HG03039 (cell line): ENCODE data around the gene ENPEP.
A peak's percentile ranks its signal among the peaks of the same experiment; 100 is the strongest.
"Not testable (repeated sequence)": the region's sequence is repeated elsewhere in the genome, so short reads cannot be mapped to it uniquely, and the experiment has no call there.

Experiments
- ATAC-seq: cut with Tn5 transposase; IDR thresholded peaks from one replicate; pipeline ENCODE4 v1.9.1; 2021; ENCODE audit warnings: mild to moderate bottlenecking, moderate library complexity; ENCODE audit not compliant: unreplicated experiment

Gene ENPEP

DNA sequence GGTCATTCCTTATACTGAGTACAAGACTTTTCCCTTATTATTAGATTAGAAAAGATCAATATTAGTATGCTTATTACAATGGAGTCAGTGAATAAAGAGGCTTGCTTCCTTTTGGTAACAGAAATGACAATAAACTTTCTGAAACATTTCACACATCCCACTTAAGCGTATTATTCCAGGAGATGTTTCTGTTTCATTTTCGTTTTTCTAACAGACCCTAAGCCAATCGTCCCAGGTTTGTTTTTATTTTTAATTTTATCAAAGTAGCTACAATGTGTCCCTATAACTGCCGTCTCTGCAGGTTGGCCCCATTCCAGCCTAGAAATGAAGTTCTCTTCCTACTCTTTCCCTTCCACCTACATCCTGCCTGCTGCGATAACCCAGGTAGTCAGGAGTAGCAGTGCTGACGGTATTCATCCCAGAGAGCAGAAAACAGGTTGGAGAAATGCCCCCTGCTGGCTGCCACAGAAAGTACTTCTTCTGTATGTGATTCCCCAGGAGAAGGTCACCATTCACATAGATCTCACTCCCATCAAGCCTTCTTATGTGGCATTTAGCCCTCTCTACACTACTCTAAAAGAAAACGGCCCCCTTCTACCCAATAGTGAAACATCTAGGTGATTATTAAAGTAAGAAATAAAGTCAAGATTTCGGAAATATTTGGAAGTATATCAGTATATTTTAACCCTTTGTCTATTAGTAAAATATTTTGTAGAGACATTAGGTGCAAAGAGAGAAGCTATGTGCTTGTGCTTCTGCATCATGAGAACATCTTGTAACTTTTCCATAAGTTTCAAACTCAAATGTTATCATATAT is 40.4 kb downstream of the ENPEP start:
- ATAC-seq: peak; percentile 81

DNA sequence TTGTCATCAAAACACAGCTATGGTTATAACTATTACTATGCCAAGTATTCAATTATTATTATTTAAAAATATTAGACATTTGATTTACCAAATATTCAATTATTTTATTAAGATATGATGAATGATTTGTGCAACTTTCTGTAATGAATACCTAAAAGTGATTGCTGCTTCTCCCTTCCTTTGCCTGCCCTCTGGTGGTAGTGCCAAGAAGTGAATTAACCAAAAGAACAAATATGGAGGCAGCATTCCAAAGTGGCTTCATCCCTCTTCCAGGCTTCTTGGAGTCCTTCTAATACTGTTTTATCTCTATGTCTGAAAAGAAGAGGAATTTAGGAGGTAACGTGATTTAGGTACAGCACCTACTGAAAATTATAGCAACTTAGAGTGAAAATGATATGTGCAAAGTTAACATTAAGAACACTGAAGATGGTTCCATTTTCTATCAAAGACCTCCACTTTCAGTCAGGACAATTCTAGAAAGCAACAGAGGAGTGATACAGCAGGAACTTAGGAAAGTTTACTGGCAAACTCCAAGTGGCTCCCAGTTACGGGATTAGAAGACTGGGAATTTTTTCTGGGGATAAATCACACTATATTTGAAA is 43.0 kb downstream of the ENPEP start:
- ATAC-seq: no peak

DNA sequence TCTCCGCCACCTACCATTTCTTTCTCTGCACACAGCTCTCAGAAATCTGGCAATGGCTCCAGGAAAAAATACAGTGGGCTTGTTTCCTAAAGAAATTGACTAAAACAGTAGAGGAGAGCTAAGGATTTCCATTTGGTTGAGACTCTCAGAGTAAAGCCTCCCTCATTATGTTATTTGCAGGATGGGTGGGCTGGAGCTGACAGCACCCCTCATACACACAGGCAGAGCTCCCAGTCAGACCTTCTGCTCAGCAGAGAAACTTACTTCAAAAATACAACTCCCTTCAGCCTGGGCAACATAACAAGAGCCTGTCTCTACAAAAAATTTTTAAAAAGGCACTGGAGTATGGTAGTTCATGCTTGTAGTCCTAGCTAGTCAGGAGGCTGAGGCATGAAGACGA is 44.9 kb downstream of the ENPEP start:
- ATAC-seq: no peak

DNA sequence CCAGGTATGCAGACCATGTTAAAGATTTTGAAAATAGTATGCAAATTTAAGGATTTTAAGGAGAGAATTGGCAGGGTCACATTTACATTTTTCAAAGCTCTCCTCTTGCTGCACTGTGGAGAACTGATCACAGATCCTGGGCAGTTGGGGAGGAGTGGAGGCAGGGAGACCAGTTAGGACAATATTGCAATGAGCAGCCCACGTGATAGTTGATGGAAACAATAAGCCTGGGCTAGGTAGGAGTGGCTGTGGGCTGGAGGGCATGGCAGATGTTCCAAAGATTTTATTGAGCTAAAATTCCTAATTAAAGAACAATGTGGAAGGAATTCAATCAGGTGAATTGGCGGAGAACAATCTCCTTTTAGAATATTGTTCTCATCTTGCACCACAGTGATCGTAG is 50.6 kb downstream of the ENPEP start:
- ATAC-seq: no peak

DNA sequence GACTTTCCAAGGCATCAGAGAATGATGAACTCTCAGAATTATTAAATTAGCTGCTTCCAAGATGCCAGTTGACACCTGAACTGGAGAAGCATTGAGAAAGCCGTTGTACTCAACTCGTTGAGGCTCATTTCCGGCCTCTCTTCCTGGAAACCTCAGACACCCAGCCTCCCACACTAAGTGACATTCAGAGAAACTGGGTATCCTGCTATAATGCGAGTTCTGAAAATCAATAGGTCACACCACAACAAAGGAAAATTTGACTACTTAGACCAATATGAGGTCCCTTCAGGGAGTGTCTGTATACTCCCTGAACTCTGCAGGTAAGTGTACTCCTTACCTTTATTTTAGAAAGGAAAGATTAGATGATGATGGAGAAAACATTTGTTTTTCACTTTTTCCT is 51.2 kb downstream of the ENPEP start:
- no peak for ATAC-seq

DNA sequence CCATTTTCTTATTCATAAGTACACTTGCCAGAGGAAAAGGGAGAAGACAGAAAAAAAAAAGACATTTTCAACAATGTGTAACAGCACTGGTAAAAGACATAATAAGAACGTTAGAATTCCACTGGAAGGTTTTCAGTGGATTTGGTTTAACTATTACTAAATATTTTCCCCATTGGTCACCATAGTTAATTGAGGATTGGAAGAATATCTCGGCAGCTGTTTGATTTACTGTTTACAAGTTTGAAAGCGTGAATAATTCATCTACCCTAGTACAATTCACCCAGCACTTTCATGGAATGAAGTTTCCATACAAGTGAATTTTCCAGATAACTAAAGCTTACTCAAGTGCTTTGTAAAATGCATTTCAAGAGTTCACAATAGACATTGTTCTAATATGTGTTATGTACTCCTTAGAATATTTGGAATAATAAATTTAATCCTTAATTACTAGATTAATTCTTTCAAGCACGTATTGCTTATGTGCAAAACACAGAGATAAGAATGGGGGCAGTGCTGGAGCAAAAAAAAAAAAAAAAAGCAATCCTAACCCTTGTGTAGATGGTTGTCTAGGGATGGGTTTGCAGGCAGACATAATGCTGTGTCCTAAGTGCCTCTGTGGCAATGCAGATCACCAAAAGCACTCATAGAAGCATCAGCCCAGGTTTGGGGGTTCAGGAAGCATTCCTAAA is 57.1 kb downstream of the ENPEP start:
- ATAC-seq: no peak

DNA sequence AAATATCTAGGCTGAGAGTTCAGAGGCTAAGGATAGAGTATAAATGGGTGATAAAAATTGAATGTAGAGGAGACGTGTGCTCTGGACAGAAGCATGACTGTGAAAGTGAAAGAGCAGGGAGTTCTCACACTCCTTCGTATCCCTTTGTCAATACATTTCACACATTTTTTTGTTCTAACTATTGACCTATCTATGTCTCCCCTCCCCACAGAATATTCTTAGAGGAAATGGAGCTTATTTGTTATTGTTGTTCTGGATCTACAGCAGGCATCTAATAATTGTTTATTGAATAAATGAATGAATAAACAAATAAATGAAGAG is 57.6 kb downstream of the ENPEP start:
- no peak for ATAC-seq

DNA sequence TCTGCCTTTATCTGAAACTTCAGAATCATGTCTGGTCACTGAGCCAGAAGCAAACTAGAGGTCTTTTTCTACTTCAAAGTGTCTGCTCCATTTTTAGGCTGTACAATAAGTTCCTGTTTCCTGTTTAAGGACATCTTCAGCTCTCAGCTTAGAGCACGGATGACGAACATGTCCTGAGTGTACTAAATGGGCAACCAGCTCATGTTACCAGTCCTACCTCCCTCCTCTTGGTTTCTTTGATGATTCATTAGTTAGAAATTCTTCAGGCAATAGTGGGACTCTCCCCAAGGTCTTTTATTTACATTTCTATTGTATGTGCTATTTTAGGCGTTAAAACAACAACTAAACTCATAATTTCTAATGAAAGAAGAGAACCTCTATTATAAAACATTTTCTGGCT is 58.0 kb downstream of the ENPEP start:
- no peak for ATAC-seq

DNA sequence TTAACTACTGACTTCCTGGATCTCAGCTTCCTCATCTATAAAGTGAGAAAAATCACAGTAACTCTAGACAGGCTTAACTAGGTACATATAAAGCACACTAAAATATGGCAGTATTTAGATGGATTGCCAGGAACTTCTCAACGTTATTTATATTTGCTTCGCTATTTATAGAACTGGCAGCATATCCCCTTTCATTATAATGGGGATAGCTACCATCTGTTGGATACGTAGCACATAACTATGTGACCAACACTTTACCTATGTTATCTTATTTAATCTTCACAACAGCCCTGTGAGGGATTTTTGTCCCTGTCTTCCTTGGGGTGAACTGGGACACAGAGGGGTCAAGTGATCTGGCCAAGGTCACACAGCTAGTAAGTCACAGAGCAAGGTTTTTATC is 64.6 kb downstream of the ENPEP start:
- ATAC-seq: no peak

DNA sequence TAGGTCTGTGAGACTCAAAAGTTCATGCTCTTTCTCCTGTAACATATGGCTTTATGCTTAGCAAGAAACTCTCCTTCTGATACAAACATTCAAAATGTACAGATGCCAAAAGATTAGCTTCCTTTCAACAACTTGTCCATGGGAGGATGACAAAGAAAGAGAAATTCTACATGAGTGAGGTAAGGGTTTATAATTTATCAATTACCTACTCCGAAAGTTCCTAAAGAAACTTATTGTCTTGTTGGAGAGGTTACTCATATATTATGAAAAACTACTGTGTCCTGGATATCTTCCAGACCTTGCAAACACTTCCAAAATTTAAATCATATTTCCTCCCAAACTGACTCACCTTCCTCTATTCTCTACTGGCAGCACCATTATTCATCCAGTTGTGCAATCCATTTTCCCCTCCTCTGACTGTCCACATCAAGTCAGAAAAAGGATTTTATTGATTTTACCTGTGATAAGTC is 65.1 kb downstream of the ENPEP start:
- no peak for ATAC-seq

DNA sequence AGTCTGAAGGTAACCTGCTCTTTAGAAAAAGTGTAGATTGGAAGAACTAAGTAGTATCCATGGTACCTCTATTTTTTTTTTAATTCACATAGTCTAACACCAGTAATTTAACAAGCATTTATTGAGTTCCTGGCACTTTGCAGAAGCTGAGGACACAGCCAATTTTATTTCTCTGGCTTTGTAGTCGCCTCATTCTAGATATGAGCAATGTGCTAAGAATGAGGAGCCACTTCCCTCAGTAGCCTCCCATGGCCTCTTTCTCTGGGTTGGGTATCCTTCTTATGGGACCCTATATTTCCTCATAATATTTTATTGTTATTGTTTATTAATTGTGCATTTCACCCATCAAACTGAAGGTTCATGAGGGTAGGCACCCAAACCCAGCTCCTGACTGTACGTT is 67.6 kb downstream of the ENPEP start:
- no peak for ATAC-seq

DNA sequence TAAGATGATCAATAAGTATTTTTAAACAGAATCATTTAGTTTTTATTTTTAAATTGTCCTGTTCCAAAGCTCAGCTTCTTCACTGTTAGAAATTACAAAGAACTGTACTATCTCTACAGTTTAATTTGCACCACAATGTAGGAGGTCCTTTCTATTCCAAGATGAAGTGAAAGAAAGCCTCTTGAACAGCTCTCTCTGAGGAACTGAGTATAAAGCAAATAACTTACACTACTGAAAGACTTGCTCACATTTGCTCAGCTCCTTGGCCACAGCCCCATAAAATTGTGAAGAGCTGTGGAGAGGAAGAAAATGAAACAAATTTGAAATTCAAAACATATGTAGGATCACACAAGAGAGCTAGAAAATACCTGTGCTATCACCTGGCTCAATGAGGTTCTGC is 68.6 kb downstream of the ENPEP start:
- ATAC-seq: no peak

DNA sequence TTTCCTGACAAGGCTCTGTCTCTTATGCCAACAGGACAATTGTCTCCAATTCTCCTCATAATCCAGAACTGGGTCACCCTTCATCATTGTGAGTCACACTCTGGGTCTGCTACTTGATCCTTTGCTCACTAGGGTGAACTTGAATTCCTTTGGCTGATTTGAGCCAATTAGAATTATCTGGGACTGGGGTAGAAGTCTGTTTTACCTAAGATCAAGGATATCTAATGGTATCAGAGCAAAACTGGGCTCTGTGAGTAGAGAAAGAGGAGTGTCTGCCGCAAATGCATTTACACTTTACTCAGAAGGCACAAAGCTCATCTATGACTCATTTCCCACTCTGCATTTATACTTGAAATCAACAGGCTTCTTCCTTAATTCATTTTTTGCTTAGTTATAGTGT is 74.3 kb downstream of the ENPEP start:
- ATAC-seq: no peak

DNA sequence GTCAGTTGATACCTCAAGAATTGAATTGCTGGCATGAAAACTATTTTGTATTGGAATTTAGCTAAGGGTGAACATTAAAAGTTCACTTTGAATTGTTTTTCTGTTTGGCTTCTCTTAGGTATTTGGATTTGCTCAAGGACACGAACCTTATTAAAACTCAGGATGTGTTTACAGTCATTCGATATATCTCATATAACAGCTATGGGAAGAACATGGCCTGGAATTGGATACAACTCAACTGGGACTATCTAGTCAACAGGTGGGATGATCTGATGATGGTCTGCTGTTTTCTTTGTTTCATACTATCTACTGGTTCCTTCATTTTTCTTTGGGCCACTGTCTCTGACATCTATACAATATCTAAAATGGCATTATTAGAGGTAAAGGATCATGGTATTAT is 77.2 kb downstream of the ENPEP start:
- no peak for ATAC-seq

DNA sequence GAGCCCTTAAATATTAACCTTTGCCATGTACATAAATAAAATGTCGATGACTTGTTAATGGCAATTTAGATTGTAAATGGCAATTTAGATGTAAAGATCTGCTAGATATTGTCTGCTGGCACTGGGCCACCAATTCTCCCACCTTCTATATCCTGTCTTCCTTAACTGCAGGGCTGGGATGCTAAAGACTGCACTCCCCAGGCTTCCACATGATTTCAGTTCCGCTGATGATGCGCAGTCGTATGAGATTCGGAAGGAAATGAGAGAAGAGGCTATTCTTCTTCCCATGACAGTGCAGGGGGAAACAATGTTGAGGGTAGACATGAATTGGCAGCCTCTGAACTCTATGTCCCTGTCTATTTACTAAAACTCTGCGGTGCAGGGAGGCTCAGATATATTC is 91.3 kb downstream of the ENPEP start:
- ATAC-seq: no peak

DNA sequence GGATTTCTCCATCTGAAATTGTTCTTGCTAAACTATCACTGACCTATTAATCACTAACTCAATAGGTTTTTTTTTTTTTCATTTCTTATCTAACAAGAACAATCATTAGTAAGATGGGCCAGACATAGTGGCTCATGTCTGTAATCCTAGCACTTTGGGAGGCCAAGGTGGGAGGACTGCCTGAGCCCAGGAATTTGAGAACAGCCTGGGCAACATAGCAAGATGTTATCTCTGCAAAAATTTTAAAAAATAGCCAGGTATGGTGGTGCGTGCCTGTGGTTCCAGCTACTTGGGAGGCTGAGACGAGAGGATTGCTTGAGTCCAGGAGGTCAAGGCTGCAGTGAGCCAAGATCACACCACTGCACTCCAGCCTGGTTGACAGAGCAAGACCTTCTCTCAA is 100.7 kb downstream of the ENPEP start:
- not testable (repeated sequence) for ATAC-seq

DNA sequence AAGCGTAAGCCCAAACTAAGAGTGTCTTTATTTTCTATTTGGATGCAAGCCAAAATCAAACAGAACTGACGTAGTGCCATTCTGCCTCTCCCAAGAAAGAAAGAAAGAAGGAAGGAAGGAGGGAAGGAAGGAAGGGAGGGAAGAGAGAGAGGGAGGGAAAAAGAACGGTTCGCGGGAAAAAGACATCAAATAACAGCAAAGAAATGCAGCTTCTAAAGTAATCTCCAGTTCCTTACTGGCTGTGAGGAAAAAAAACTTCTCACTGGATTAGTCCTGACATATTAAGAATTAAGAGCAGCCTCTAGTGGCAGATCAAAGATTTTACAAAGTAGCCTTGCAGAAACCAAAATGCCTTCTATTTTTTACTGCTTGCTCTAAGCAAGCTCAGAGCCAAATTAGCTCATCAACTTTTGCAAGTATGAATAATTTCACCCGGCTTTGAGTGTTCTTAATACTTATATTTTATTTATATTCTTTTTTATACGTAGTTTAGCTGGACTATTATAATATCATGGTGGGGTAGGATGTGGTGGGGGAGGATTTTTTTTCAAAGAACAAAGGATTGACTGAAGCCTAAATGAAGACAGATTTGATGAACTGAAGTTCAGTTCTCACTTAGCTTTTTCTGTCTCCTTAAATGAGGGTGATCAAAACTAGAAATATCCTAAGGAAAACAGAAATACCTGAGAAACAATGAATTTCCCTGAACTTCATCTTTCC is 110.3 kb downstream of the ENPEP start:
- no peak for ATAC-seq

DNA sequence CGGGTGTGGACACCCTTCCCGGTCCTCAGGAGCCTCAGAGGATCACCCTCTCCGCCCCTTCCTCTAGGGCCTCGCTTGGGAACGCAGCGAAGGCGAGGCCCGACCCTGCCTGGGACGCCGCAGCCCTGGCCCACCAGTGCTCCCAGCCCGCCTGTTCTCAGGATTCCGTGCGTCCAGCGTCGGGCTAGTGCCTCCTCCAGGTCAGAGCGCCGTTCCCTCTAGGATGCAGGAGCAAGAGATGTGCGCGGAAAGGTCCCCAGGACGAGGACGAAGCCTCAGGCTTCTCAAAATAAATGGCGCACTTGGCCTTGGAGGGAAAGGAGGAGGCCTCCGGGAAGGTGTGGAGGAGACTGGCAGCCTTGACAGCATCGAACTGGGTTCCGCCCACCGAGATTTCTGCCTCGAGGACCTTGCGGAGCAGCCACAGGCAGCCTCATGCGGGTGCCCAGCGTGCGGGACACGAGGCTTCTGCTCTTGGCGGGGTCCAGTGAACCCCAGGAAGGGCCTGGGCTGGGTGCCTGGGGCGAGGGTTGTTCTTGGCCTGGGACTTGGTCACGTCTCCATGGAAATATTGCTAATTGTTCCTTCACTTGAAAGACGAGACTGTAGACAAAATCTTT is 111.8 kb downstream of the ENPEP start:
- no peak for ATAC-seq

DNA sequence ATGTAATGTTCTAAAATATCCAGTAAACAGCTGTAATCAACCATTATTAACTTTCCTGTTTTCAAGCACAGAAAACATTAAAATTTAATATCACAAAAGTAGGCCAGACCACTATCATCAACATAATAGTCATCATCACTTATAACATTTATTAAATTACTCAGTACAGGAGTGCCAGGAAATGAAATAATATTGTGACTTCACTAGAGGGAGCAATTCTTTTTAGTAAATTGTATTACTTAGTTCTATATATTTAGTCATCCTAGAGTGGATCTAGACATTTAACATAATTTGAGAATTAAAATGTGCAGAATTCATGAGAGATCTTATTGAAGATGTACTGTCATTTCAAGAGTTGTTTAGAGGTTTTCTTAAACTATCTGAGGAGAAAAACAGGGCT is 113.3 kb downstream of the ENPEP start:
- ATAC-seq: no peak

DNA sequence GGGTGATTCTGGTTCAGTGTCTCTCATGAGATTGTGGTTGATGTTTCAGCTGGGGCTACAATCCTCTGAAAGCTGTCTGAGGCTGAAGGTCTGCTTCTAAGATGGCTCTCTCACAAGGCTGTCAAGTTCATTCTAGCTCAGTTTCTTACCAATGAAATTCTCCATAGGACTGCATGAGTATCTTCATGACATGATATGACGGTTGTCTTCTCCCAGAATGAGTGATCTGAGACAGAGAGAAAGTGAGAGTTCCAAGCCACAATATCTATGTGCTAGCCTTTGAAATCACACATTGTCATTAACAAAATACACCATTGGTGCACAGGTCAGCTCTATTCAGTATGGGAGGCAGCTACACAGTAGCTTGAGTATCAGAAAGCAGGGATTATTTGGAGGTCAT is 119.6 kb downstream of the ENPEP start:
- ATAC-seq: no peak

DNA sequence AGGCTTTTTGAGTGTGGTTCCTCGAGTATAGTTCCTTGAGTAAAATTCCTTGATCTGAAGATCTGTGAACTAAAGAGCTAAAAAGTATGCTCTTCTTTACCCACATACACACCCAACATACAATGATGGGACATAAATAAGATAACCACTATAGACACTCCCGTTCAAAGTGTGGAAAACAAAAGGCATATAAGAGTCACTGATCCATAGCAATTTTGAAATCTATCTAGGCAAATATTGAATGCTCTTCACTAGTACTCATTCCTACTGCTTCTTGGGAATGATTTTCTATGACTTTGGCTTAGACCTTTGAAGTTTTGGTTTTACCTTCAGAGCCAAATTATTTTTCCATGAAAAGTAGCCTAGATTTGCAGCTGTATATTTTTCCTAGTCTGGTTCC is 120.5 kb downstream of the ENPEP start:
- ATAC-seq: no peak
